Measurements from ENCODE around the gene RAB4A. TPM values are rescaled to one million over a fixed set of nuclear protein-coding genes. Genes with fewer than 3 reads are reported as not detected.

RAB4A gene
- total and polyA plus RNA-seq, 2 of the 4 experiments (the other 2 are of a cell fraction), result 25.6 to 26.2 TPM

GRCh38 chr1:229344139-229344538 is 73.2 kb downstream of the RAB4A start:
- Histone ChIP-seq H3K4me3 (ENCODE audit: insufficient read depth, low read depth, low read length) (no peak overlapping the region), H4K5ac (ENCODE audit: low read depth, low read length) (no peak overlapping the region), H2AK5ac (ENCODE audit: low read depth, low read length) (no peak overlapping the region), H3K4me2 (ENCODE audit: low read depth, low read length) (no peak overlapping the region), H3K23ac (ENCODE audit: low read depth, low read length) (no peak overlapping the region), H3K27me3 (ENCODE audit: control insufficient read depth, insufficient read depth, low read length) (peaks cover 17% of the 10 kb centered on the region; the same call in 1 of the 2 replicates), H3K18ac (ENCODE audit: low read depth, low read length) (no peak overlapping the region), H3K4me1 (ENCODE audit: control insufficient read depth, insufficient read depth, low read length) (no peaks in the 10 kb centered on the region), H3K14ac (replicated peaks; ENCODE audit: low read depth, low read length) (no peak overlapping the region), H2BK20ac (ENCODE audit: low read depth, low read length) (no peak overlapping the region), H2AK9ac (replicated peaks; ENCODE audit: low read depth, low read length, poor library complexity) (no peak overlapping the region), H3K9me3 (ENCODE audit: control insufficient read depth, insufficient read depth, low read length) (0 out of 2 replicates have a peak, but pooled peaks cover 2% of the 10 kb centered on the region), H3K9ac (ENCODE audit: low read depth, low read length) (no peak overlapping the region), H3K36me3 (ENCODE audit: control insufficient read depth, insufficient read depth, low read length) (no peaks in the 10 kb centered on the region), H3K56ac (ENCODE audit: extremely low read depth, insufficient read depth, low read length) (no peak overlapping the region), H3K27ac (ENCODE audit: insufficient read depth, low read length) (no peak overlapping the region), H4K91ac (ENCODE audit: insufficient read depth, low read depth, low read length) (no peak overlapping the region), H3K79me1 (ENCODE audit: low read depth in 1 of 2, low read length in 2 of 2) (peaks cover 10 to 23% of the 10 kb centered on the region in 2 experiments), H4K20me1 (ENCODE audit: insufficient read depth, low read length) (no peaks in the 10 kb centered on the region), H3K9me1 (ENCODE audit: insufficient read depth, low read length) (no peaks in the 10 kb centered on the region), H3K4ac (ENCODE audit: low read depth, low read length) (no peak overlapping the region), H2AFZ (replicated peaks; ENCODE audit: low read length, poor library complexity) (no peak overlapping the region), H4K8ac (ENCODE audit: low read depth in 2 of 2, low read length in 2 of 2) (no peak overlapping the region), H2BK15ac (ENCODE audit: low read depth, low read length) (no peak overlapping the region), H2BK5ac (ENCODE audit: low read depth, low read length, poor library complexity, severe bottlenecking) (no peak overlapping the region), H2BK120ac (ENCODE audit: low read depth, low read length) (no peak overlapping the region)
- CTCF ChIA-PET, result interaction anchor here (0.6 kb wide), 1 partner anchor 163 kb away, joined by 3 read pairs; no protein-coding TSS in a partner anchor
- in situ Hi-C loops (cut with MboI; ENCODE audit: low sequenced_read_pairs) (no loop called here), dilution Hi-C loops (cut with HindIII; ENCODE audit: low sequenced_read_pairs, unreplicated experiment) (no loop called here), intact Hi-C loops (cut with micrococcal nuclease) (loop anchor here (5.0 kb wide), 1 partner anchor 87 kb away; no protein-coding TSS in a partner anchor)
- WGBS, 2 experiments (ENCODE audit: extremely low coverage in 2 of 2, insufficient read length in 1 of 2), result 67% methylated on average over 3 of the region's 16 CpGs; no CpG with 5 or more reads in 1 of the 2 experiments
- no TSS peak for BruUV-seq (replicated peaks)
- DNase-seq, result no peak
- TF ChIP-seq, protein P1, sequence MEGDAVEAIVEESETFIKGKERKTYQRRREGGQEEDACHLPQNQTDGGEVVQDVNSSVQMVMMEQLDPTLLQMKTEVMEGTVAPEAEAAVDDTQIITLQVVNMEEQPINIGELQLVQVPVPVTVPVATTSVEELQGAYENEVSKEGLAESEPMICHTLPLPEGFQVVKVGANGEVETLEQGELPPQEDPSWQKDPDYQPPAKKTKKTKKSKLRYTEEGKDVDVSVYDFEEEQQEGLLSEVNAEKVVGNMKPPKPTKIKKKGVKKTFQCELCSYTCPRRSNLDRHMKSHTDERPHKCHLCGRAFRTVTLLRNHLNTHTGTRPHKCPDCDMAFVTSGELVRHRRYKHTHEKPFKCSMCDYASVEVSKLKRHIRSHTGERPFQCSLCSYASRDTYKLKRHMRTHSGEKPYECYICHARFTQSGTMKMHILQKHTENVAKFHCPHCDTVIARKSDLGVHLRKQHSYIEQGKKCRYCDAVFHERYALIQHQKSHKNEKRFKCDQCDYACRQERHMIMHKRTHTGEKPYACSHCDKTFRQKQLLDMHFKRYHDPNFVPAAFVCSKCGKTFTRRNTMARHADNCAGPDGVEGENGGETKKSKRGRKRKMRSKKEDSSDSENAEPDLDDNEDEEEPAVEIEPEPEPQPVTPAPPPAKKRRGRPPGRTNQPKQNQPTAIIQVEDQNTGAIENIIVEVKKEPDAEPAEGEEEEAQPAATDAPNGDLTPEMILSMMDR (conservative IDR thresholded peaks at IDR 0.05; ENCODE audit: low read depth, low read length), result no peak
- TF ChIP-seq RFX5 (IDR thresholded peaks at IDR 0.05; ENCODE audit: low read depth, low read length) (no peak), CHD1 (IDR thresholded peaks at IDR 0.05; ENCODE audit: low read depth, low read length) (no peak), RCOR1 (IDR thresholded peaks at IDR 0.05; ENCODE audit: insufficient replicate concordance, low read length) (no peak), SMC3 (IDR thresholded peaks at IDR 0.05; ENCODE audit: low read depth, low read length) (no peak), MXI1 (IDR thresholded peaks at IDR 0.05; ENCODE audit: borderline replicate concordance, low read depth, low read length) (no peak), MAZ (IDR thresholded peaks at IDR 0.05; ENCODE audit: borderline replicate concordance, low read depth, low read length) (no peak), ELK1 (IDR thresholded peaks at IDR 0.05; ENCODE audit: borderline replicate concordance, low read depth, low read length) (no peak), POLR2A (IDR thresholded peaks at IDR 0.05; ENCODE audit: low read depth, low read length) (no peak), FOS (IDR thresholded peaks at IDR 0.05; ENCODE audit: low read depth, low read length) (no peak), BHLHE40 (IDR thresholded peaks at IDR 0.05; ENCODE audit: low read depth, low read length) (no peak), NFE2L2 (IDR thresholded peaks at IDR 0.05; ENCODE audit: low read depth, low read length) (no peak), MAFK (IDR thresholded peaks at IDR 0.05; ENCODE audit: low read depth, low read length) (no peak)
- POLR2A ChIA-PET (ENCODE audit: unreplicated experiment), result no interaction called here
- no peak for ATAC-seq (ENCODE audit: low read depth)

Data from IMR-90 (cell line).